T-helper 1 cell treated with Interleukin-12 subunit alpha and Interleukin-12 subunit beta and Interleukin-4 antibody, amounts not matched to agents 30 μg/mL and 1 μg/mL, for 36 hours (primary cell): ENCODE results near the gene PACS2.

Source experiments
- H3K27ac Mint-ChIP-seq: one replicate; pipeline ENCODE4 v1.8.0; 2021; ENCODE audit warnings: mild to moderate bottlenecking, mixed read lengths
- H3K27me3 Mint-ChIP-seq: one replicate; pipeline ENCODE4 v1.8.0; 2021; ENCODE audit warnings: low read depth, mixed read lengths
- H3K36me3 Mint-ChIP-seq: one replicate; pipeline ENCODE4 v1.8.0; 2021; ENCODE audit warnings: low read depth, mixed read lengths
- H3K4me1 Mint-ChIP-seq: one replicate; pipeline ENCODE4 v1.8.0; 2021; ENCODE audit warnings: low read depth, mixed read lengths
- H3K4me3 Mint-ChIP-seq: one replicate; pipeline ENCODE4 v1.8.0; 2021; ENCODE audit warnings: mild to moderate bottlenecking, moderate library complexity, mixed read lengths
- H3K9me3 Mint-ChIP-seq: one replicate; pipeline ENCODE4 v1.8.0; 2021; ENCODE audit warnings: mixed read lengths

Gene PACS2

GRCh38 chr14:105411017-105411941 lies 96.7 kb downstream of the PACS2 start:
- H3K27ac Mint-ChIP-seq = no peak overlapping the region
- no peak overlapping the region for H3K4me3 Mint-ChIP-seq
- no peaks in the 10 kb centered on the region for H3K9me3 Mint-ChIP-seq
- H3K4me1 Mint-ChIP-seq = peaks cover 7% of the 10 kb centered on the region
- H3K36me3 Mint-ChIP-seq = peaks cover 5% of the 10 kb centered on the region
- H3K27me3 Mint-ChIP-seq = peaks cover 26% of the 10 kb centered on the region

- Mint-ChIP-seq H3K4me3 (no peak overlapping the region), H3K9me3 (no peaks in the 10 kb centered on the region), H3K4me1 (peaks cover 7% of the 10 kb centered on the region), H3K27me3 (peaks cover 26% of the 10 kb centered on the region), H3K36me3 (peaks cover 5% of the 10 kb centered on the region), H3K27ac (no peak overlapping the region)
Measured at GRCh38 chr14:105411985-105412770, 97.6 kb downstream of the PACS2 start.

GRCh38 chr14:105412771-105413543 lies 98.4 kb downstream of the PACS2 start:
- Mint-ChIP-seq H3K27me3 (peaks cover 26% of the 10 kb centered on the region), H3K36me3 (peaks cover 5% of the 10 kb centered on the region), H3K27ac (no peak overlapping the region), H3K4me1 (peaks cover 7% of the 10 kb centered on the region), H3K9me3 (no peaks in the 10 kb centered on the region), H3K4me3 (peak overlapping the region; percentile 34)

- Mint-ChIP-seq H3K27ac (no peak overlapping the region), H3K9me3 (no peaks in the 10 kb centered on the region), H3K4me1 (peaks cover 7% of the 10 kb centered on the region), H3K4me3 (no peak overlapping the region), H3K27me3 (peaks cover 26% of the 10 kb centered on the region), H3K36me3 (peaks cover 5% of the 10 kb centered on the region)
Measured at GRCh38 chr14:105413544-105413886, 99.0 kb downstream of the PACS2 start.

GRCh38 chr14:105414456-105415371 lies 100.2 kb downstream of the PACS2 start:
- Mint-ChIP-seq H3K9me3 (no peaks in the 10 kb centered on the region), H3K4me1 (peaks cover 10% of the 10 kb centered on the region), H3K4me3 (peak overlapping the region; percentile 75), H3K36me3 (peaks cover 5% of the 10 kb centered on the region), H3K27ac (peak overlapping the region; percentile 59), H3K27me3 (peaks cover 25% of the 10 kb centered on the region)

GRCh38 chr14:105415481-105416428 lies 101.2 kb downstream of the PACS2 start:
- peak overlapping the region; percentile 59 for H3K27ac Mint-ChIP-seq
- H3K27me3 Mint-ChIP-seq = peaks cover 15% of the 10 kb centered on the region
- H3K4me1 Mint-ChIP-seq = peaks cover 10% of the 10 kb centered on the region
- no peaks in the 10 kb centered on the region for H3K36me3 Mint-ChIP-seq
- H3K9me3 Mint-ChIP-seq = no peaks in the 10 kb centered on the region
- peak overlapping the region; percentile 75 for H3K4me3 Mint-ChIP-seq

GRCh38 chr14:105416671-105417070 lies 102.1 kb downstream of the PACS2 start:
- no peaks in the 10 kb centered on the region for H3K36me3 Mint-ChIP-seq
- H3K4me1 Mint-ChIP-seq = peaks cover 13% of the 10 kb centered on the region
- peaks cover 12% of the 10 kb centered on the region for H3K27me3 Mint-ChIP-seq
- H3K27ac Mint-ChIP-seq = peak overlapping the region; percentile 49
- H3K4me3 Mint-ChIP-seq = no peak overlapping the region
- H3K9me3 Mint-ChIP-seq = no peaks in the 10 kb centered on the region

GRCh38 chr14:105417690-105418121 lies 103.2 kb downstream of the PACS2 start:
- peaks cover 11% of the 10 kb centered on the region for H3K27me3 Mint-ChIP-seq
- H3K27ac Mint-ChIP-seq = no peak overlapping the region
- no peak overlapping the region for H3K4me3 Mint-ChIP-seq
- no peaks in the 10 kb centered on the region for H3K9me3 Mint-ChIP-seq
- peaks cover 13% of the 10 kb centered on the region for H3K4me1 Mint-ChIP-seq
- H3K36me3 Mint-ChIP-seq = no peaks in the 10 kb centered on the region

GRCh38 chr14:105418269-105419194 lies 104.0 kb downstream of the PACS2 start:
- H3K4me1 Mint-ChIP-seq = peaks cover 11% of the 10 kb centered on the region
- H3K4me3 Mint-ChIP-seq = peak overlapping the region; percentile 44
- peaks cover 4% of the 10 kb centered on the region for H3K27me3 Mint-ChIP-seq
- no peak overlapping the region for H3K27ac Mint-ChIP-seq
- no peaks in the 10 kb centered on the region for H3K9me3 Mint-ChIP-seq
- no peaks in the 10 kb centered on the region for H3K36me3 Mint-ChIP-seq

GRCh38 chr14:105419195-105420091 lies 104.9 kb downstream of the PACS2 start, which contains the start of gene MTA1:
Gene MTA1, plus strand, starts transcription at chr14:105419827. Its CDS starts 209 bp downstream, at chr14:105420036.
- Mint-ChIP-seq H3K4me3 (peak within 1 kb of the TSS; percentile 90), H3K36me3 (peaks cover 1% of the 10 kb centered on the region), H3K27ac (peak within 1 kb of the TSS; percentile 83), H3K9me3 (no peaks in the 10 kb centered on the region), H3K4me1 (peaks cover 11% of the 10 kb centered on the region), H3K27me3 (no peaks in the 10 kb centered on the region)
